HEK293 (cell line): ENCODE data around the gene LINS1.

Experiments used
- CTCF ChIP-seq: fragments of 450-650 bp; formaldehyde crosslinking; IDR thresholded peaks from 2 replicates; pipeline ENCODE4 v1.5.1; 2016; ENCODE audit warnings: missing biosample characterization, missing genetic modification characterization
- GFI1B ChIP-seq: fragments of 450-650 bp; formaldehyde crosslinking; IDR thresholded peaks from 2 replicates; pipeline ENCODE4 v1.5.1; 2016; ENCODE audit warnings: missing biosample characterization, missing genetic modification characterization
- PATZ1 ChIP-seq: fragments of 450-650 bp; formaldehyde crosslinking; IDR thresholded peaks from 2 replicates; pipeline ENCODE4 v1.5.1; 2016; ENCODE audit warnings: missing biosample characterization, missing genetic modification characterization
- REPIN1 ChIP-seq: fragments of 450-650 bp; formaldehyde crosslinking; IDR thresholded peaks from 2 replicates; pipeline ENCODE4 v1.5.1; 2017; ENCODE audit warnings: missing biosample characterization, missing genetic modification characterization, low read depth
- ZNF292 ChIP-seq: fragments of 450-650 bp; formaldehyde crosslinking; IDR thresholded peaks from 2 replicates; pipeline ENCODE4 v1.5.1; 2016; ENCODE audit warnings: low read depth, missing biosample characterization, missing genetic modification characterization, borderline replicate concordance
- ZNF335 ChIP-seq: fragments of 450-650 bp; formaldehyde crosslinking; conservative IDR thresholded peaks from 2 replicates; pipeline ENCODE4 v1.5.1; 2016; ENCODE audit warnings: missing biosample characterization, missing genetic modification characterization
- ZNF501 ChIP-seq: fragments of 450-650 bp; formaldehyde crosslinking; IDR thresholded peaks from 2 replicates; pipeline ENCODE4 v1.5.1; 2016; ENCODE audit warnings: missing biosample characterization, missing genetic modification characterization
- ZNF510 ChIP-seq: fragments of 450-650 bp; formaldehyde crosslinking; IDR thresholded peaks from 2 replicates; pipeline ENCODE4 v1.5.1; 2018; ENCODE audit warnings: mild to moderate bottlenecking, missing genetic modification characterization, missing biosample characterization; ENCODE audit not compliant: insufficient replicate concordance
- ZNF660 ChIP-seq: fragments of 450-650 bp; IDR thresholded peaks from 2 replicates; pipeline ENCODE4 v1.5.1; 2018; ENCODE audit warnings: missing biosample characterization, mild to moderate bottlenecking, missing genetic modification characterization
- ZNF843 ChIP-seq: fragments of 450-650 bp; formaldehyde crosslinking; IDR thresholded peaks from 2 replicates; pipeline ENCODE4 v1.5.1; 2016; ENCODE audit warnings: missing biosample characterization, missing genetic modification characterization
- ZSCAN16 ChIP-seq: fragments of 450-650 bp; formaldehyde crosslinking; IDR thresholded peaks from 2 replicates; pipeline ENCODE4 v1.5.1; 2016; ENCODE audit warnings: missing biosample characterization, missing genetic modification characterization

- TF ChIP-seq GFI1B (tag by site-specific recombination): no peak
- no peak for TF ChIP-seq ZNF660 (tag by site-specific recombination)
- no peak for TF ChIP-seq PATZ1 (tag by site-specific recombination)
- TF ChIP-seq ZNF510 (tag by site-specific recombination): no peak
- no peak for TF ChIP-seq CTCF (tag by site-specific recombination)
- no peak for TF ChIP-seq ZNF501
- no peak for TF ChIP-seq ZNF843
- TF ChIP-seq REPIN1 (tag by site-specific recombination): no peak
- no peak for TF ChIP-seq ZNF292
- no peak for TF ChIP-seq ZSCAN16 (tag by site-specific recombination)
- no peak for TF ChIP-seq ZNF335 (tag by site-specific recombination)
Measured at GRCh38 chr15:100593431-100593830, 8.6 kb downstream of the LINS1 start.
